Measurements from ENCODE around the gene GALNT4.

GALNT4 gene

DNA sequence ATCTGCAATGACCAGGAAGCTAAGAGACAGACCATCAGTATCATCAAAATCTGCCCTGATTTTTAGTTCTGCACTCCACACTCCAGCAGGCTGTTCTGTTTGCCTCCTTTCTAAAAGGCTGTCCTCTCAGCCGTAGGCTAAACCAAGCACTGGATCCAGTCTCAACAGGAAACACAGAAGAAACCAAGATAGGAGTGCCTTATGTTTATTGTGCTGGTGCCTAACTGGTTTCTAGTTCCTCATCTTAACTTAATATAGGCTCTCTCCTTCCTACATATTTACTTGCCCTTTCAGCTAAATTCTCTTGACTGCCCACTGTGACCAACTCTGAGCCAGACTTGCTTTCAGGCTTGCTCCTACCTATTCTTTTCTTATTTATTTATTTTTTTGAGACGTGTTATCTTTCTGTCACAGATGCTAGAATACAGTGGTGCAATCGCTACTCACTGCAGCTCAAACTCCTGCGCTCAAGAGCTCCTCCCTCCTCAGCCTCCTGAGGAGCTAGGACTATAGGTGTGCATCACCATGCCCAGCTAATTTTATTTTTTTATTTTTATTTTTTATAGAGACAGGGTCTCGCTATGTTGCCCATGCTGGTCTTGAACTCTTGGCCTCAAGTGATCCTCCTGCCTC, 30.8 kb downstream of the GALNT4 start:
- Histone ChIP-seq H3K4me1 (ENCODE audit: insufficient read depth, low read length) (no peaks in the 10 kb centered on the region), H3K9me3 (ENCODE audit: control insufficient read depth, insufficient read depth, low read length) (no peaks in the 10 kb centered on the region), H3K36me3 (ENCODE audit: insufficient read depth, low read length) (no peaks in the 10 kb centered on the region), H3K9ac (ENCODE audit: low read depth, low read length) (no peak overlapping the region)

DNA sequence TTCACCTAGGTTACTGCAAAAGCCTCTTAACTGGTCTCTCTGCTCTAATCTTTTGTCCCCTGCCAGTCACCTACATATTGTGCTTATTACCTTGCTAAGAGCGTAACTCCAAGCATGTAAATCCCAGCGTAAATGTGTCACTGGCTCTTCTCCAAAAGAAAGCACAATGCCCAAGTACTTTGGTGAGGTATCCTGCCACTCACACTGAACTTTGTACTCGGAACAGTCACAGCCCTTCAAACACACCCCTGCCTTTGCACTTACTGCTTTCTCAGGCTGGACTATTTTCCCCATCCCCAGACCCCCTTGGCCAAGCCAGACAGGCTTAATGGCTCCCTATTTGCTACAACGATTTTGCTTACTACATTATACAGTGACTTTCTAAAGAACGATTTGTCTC, 31.7 kb downstream of the GALNT4 start:
- Histone ChIP-seq H3K36me3 (ENCODE audit: insufficient read depth, low read length) (no peaks in the 10 kb centered on the region), H3K4me1 (ENCODE audit: insufficient read depth, low read length) (no peaks in the 10 kb centered on the region), H3K9me3 (ENCODE audit: control insufficient read depth, insufficient read depth, low read length) (no peaks in the 10 kb centered on the region), H3K9ac (ENCODE audit: low read depth, low read length) (no peak overlapping the region)

DNA sequence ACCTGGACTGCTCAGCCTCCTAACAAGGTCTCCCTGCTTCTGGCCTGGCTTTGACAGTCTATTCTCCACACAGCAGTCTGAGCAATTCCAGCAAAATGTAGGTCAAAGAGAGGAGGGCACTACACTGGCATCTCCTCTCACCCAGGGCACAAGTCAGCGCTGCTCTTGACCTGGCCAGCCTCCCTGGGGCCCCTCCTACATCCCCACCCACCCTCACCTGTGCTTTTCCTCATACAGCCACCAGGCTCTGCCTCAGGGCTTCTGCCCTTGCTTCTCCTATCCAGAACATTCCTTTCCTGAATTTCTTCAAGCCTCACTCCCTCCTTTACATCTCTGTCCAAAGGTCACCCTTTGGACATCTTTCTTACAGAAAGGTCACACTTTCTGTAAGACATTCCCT, 33.7 kb downstream of the GALNT4 start:
- H3K9me3 ChIP-seq (ENCODE audit: control insufficient read depth, insufficient read depth, low read length): no peaks in the 10 kb centered on the region
- no peak overlapping the region for H3K9ac ChIP-seq (ENCODE audit: low read depth, low read length)
- no peaks in the 10 kb centered on the region for H3K36me3 ChIP-seq (ENCODE audit: insufficient read depth, low read length)
- 0 out of 2 replicates have a peak, but pooled peaks cover 2% of the 10 kb centered on the region for H3K4me1 ChIP-seq (ENCODE audit: insufficient read depth, low read length)

DNA sequence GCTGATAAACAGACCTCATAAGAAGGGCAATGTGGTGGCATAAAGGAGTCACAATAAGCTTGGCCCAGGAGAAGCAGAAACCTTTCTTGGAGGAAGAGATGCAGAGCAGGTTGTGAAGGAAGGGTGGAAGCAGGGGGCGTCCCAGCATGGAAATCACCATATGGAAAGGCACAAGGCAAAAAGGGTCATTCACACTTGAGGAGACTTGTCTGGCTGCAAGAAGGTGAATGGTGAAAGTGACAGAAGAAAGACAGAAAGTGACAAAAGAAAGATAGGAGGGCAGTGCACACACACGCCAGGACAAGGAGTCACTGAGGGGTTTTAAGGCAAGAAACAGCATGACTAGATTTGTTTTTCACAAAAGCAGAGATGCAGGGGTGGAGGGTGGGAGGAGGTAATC, 38.3 kb downstream of the GALNT4 start:
- Histone ChIP-seq H3K36me3 (ENCODE audit: insufficient read depth, low read length) (no peaks in the 10 kb centered on the region), H3K4me1 (ENCODE audit: insufficient read depth, low read length) (peaks cover 6% of the 10 kb centered on the region; the same call in 1 of the 2 replicates), H3K9ac (ENCODE audit: low read depth, low read length) (no peak overlapping the region), H3K9me3 (ENCODE audit: control insufficient read depth, insufficient read depth, low read length) (no peaks in the 10 kb centered on the region)

DNA sequence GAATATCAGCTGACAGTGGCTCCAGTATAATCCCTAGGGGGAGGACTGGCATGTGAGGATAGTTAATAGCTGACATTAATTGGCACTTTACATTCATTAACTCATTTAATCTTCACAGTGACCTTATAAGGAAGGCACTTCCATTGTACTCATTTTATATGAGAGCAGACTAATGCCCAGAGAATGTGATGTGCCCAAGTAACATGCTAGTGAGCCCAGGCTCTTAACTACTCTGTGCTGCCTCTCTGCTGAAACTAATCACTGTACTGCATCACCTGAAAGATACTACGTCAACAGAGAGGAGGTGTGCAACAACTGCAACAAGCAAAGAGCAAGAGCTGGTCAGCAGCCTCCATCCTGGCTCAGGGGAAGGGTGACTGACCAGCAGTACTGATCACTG, 40.1 kb downstream of the GALNT4 start:
- Histone ChIP-seq H3K9me3 (ENCODE audit: control insufficient read depth, insufficient read depth, low read length) (no peaks in the 10 kb centered on the region), H3K36me3 (ENCODE audit: insufficient read depth, low read length) (no peaks in the 10 kb centered on the region), H3K9ac (ENCODE audit: low read depth, low read length) (no peak overlapping the region), H3K4me1 (ENCODE audit: insufficient read depth, low read length) (peaks cover 6% of the 10 kb centered on the region; the same call in 1 of the 2 replicates)

DNA sequence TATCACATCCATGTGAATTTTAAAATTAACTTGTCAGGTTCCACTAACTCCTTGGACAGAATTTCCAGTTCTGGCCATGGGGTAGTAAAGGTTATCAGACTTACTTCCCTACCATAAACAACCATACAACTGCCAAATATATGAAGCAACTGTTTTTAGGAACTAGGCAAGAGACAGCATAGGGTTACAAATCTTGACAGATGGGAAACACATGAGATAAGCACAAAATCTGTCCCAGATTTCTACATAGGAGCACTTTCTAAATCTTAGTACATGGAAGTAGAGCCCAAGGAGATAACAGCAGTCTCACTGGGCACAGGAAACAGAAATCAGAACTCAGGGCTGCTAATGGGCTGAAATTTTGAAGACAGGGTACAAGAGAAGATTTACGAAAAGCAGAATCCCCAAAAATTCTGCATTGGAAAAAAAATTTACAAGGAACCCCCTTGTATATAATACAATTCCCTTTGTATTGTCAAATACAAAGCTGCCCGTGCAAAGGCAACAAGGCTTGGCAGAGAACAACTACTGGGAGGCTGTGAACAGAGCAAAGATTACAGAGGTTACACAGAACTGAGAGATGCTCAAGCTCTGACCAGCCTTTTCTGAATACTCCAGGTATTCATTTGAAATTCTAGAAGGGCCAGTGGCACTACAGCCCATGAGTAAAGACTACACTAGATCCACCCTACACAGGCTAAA, 43.2 kb downstream of the GALNT4 start:
- no peaks in the 10 kb centered on the region for H3K36me3 ChIP-seq (ENCODE audit: insufficient read depth, low read length)
- H3K9me3 ChIP-seq (ENCODE audit: control insufficient read depth, insufficient read depth, low read length): no peaks in the 10 kb centered on the region
- H3K9ac ChIP-seq (ENCODE audit: low read depth, low read length): no peak overlapping the region
- H3K4me1 ChIP-seq (ENCODE audit: insufficient read depth, low read length): peaks cover 5% of the 10 kb centered on the region; the same call in 1 of the 2 replicates

DNA sequence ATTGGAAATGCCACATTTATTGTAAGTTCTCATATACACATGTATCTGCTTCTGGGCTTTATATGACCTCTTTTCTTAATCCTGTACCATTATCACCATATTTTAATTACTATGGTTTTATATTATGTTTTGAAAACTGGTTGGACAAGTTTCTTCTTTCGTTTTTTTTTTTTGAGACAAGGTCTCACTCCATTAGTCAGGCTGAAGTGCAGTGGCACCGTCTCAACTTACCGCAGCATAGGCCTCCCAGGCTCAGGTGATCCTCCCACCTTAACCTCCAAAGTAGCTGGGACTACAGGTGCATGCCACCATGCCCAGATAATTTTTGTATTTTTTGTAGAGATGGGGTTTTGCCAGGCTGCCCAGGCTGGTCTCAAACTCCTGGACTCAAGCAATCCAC, 44.6 kb downstream of the GALNT4 start:
- Histone ChIP-seq H3K4me1 (ENCODE audit: insufficient read depth, low read length) (peaks cover 3% of the 10 kb centered on the region; the same call in 1 of the 2 replicates), H3K36me3 (ENCODE audit: insufficient read depth, low read length) (no peaks in the 10 kb centered on the region), H3K9ac (ENCODE audit: low read depth, low read length) (no peak overlapping the region)

DNA sequence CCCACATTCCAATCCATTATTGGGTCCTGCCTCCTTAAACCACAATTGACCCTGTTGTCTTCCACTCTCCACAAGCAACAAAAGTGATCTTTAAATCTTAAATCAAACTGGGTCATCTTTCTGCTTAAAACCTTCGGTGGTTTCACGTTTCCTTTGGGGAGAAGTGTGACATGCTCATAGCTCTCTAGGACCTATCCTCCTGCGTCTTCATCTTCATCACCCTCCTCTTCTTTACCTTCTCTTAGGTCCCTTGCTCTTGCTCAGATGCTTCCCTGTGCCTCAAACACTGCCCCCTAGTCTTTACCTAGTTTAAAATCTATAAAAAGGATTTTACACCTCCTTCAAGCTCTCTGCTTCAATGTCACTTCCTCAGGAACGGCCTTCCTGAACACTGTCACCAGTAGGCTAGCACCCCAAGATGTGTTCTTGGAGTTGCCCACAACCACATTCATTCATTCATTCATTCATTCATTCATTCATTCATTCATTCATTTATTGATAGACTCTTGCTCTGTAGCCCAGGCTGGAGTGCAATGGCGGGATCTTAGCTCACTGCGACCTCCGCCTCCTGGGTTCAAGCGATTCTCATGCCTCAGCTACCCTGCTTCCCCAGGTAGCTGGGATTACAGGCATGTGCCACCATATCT, 46.8 kb downstream of the GALNT4 start:
- no peaks in the 10 kb centered on the region for H3K36me3 ChIP-seq (ENCODE audit: insufficient read depth, low read length)
- no peaks in the 10 kb centered on the region for H3K9me3 ChIP-seq (ENCODE audit: control insufficient read depth, insufficient read depth, low read length)
- H3K4me1 ChIP-seq (ENCODE audit: insufficient read depth, low read length): no peaks in the 10 kb centered on the region
- H3K9ac ChIP-seq (ENCODE audit: low read depth, low read length): no peak overlapping the region

More for the DNA sequence above, 44.6 kb downstream of the GALNT4 start:
- H3K9me3 ChIP-seq (ENCODE audit: control insufficient read depth, insufficient read depth, low read length): no peaks in the 10 kb centered on the region

DNA sequence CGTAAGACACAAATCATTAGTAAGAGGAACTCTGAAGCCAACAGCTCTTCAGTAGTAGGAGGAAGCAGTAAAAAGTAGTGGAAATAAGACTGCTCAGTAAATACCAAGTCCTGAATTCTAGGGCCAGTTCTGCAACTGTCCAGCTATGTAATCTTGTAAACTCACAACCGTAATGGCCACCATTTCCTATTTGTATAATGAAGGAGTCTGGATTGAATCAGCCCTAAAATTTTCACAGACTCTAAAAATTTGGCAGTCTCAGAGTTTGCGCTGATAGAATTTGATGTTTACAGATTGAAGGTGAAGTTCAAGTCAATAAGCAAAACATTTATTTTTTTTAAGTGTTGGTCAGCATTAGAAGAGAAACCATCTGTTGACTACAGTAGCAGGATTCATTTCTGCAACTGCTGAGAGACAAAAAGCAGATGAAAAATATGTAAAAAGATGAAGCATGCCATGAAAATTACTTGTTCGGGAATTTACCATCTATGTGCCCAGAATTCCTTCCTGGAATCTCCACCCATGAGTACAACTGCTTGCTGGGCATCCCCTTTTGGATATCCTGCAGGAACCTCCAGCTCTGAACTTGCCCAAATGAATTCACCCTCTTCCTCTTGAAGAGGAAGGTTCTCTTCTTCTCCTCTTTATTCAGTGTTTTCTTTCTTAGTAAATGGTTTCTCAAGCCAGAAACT, 47.5 kb downstream of the GALNT4 start:
- H3K36me3 ChIP-seq (ENCODE audit: insufficient read depth, low read length): no peaks in the 10 kb centered on the region
- no peaks in the 10 kb centered on the region for H3K4me1 ChIP-seq (ENCODE audit: insufficient read depth, low read length)
- H3K9ac ChIP-seq (ENCODE audit: low read depth, low read length): no peak overlapping the region
- no peaks in the 10 kb centered on the region for H3K9me3 ChIP-seq (ENCODE audit: control insufficient read depth, insufficient read depth, low read length)

DNA sequence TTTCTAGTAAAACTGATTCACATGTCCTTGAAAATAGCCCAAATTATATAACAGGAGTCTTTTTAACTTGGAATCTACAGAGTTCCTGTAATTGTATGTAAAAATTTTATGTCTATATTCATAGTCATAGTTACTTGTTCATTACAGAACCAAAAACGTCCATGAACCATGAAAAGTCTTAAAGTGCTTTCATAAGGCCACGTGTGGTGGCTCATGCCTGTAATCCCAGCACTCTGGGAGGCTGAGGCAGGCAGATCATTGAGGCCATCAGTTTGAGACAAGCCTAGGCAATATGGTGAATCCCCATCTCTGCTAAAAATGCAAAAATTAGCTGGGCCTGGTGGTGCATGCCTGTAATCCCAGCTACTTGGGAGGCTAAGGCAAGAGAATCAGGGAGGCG, 48.4 kb downstream of the GALNT4 start:
- Histone ChIP-seq H3K36me3 (ENCODE audit: insufficient read depth, low read length) (no peaks in the 10 kb centered on the region), H3K4me1 (ENCODE audit: insufficient read depth, low read length) (no peaks in the 10 kb centered on the region), H3K9me3 (ENCODE audit: control insufficient read depth, insufficient read depth, low read length) (no peaks in the 10 kb centered on the region), H3K9ac (ENCODE audit: low read depth, low read length) (no peak overlapping the region)

DNA sequence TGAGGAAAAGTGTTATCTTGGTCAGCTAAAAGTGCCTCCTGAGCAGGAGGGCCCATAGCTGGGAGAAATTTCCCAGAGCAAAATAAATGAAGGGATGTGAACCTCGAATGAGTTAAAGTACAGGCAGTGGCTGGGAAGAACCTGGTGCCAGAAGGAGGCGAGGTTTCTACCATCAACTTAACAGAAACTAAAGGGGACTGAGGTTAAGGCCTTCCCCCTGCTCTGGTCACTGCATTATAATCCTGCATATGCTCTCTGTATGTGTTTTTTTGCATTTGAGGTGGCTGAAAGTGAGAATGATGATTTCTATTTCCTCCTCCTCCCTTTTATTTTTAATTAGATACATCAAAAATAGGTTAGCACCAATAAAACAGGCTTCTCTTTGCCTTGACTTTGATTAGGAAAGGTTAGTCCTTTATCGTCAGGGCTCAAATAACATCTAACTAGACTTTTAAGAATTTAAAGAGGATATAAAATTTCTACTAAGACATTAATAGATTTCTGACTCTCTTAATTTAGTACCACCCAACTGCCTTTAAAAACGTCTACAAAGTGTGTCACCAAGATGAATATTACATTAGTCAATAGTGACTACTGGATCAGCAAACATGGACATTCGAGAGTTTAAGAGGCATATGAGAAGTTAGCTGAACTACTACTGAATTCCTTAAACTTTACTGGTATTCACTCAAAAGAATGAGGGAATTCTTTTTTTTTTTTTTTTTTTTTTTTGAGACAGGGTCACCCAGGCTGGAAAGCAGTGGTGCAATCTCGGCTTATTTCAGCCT, 49.2 kb downstream of the GALNT4 start:
- Histone ChIP-seq H3K9ac (ENCODE audit: low read depth, low read length) (no peak overlapping the region), H3K9me3 (ENCODE audit: control insufficient read depth, insufficient read depth, low read length) (no peaks in the 10 kb centered on the region), H3K4me1 (ENCODE audit: insufficient read depth, low read length) (no peaks in the 10 kb centered on the region), H3K36me3 (ENCODE audit: insufficient read depth, low read length) (no peaks in the 10 kb centered on the region)

DNA sequence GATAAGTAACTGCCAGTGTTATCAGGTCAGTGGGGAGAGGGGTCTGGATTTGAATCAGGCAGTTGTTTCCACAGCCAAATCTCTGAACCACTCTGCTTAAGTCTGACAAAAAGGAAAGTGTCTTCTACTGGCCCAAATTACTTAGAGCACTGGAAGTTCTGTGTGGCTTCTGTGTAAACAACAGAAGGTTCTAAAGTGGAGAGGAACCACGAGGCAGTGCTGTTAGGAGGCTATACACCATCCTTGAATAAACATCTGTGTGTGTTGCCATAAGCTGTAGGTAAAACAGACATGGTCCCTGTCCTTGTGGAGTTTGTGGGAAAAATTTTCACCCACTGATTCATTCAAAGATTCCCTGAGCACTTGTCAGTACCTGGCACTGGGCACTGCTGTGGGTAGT, 50.0 kb downstream of the GALNT4 start:
- Histone ChIP-seq H3K9me3 (ENCODE audit: control insufficient read depth, insufficient read depth, low read length) (no peaks in the 10 kb centered on the region), H3K36me3 (ENCODE audit: insufficient read depth, low read length) (no peaks in the 10 kb centered on the region), H3K9ac (ENCODE audit: low read depth, low read length) (no peak overlapping the region), H3K4me1 (ENCODE audit: insufficient read depth, low read length) (no peaks in the 10 kb centered on the region)

Data from ES-I3 (cell line).